OCI-LY1 (cell line): ENCODE data around the gene PTPN2.

Experiments
- H2AFZ ChIP-seq: fragments of 200-600 bp; sonication (generic), shearing (Covaris generic); 2 replicates; pipeline ENCODE4 v1.6.0; 2014; ENCODE audit warnings: antibody characterized with exemption, mild to moderate bottlenecking, low read length
- H3F3A ChIP-seq: fragments of 200-600 bp; sonication (generic), shearing (Covaris generic); 2 replicates; pipeline ENCODE4 v1.6.0; 2014; ENCODE audit warnings: mild to moderate bottlenecking, antibody characterized with exemption, low read length, moderate library complexity; ENCODE audit not compliant: insufficient read depth
- H3K27ac ChIP-seq: fragments of 200-600 bp; sonication (generic); 2 replicates; pipeline ENCODE4 v1.5.1; 2014; ENCODE audit warnings: low read length, mixed run types, mild to moderate bottlenecking, low read depth; ENCODE audit not compliant: poor library complexity, severe bottlenecking
- H3K27me3 ChIP-seq: fragments of 200-600 bp; sonication (generic); 2 replicates; pipeline ENCODE4 v1.6.0; 2014; ENCODE audit warnings: antibody characterized with exemption, mild to moderate bottlenecking, low read length, moderate library complexity; ENCODE audit not compliant: insufficient read depth
- H3K36me3 ChIP-seq: fragments of 200-600 bp; sonication (generic); 2 replicates; pipeline ENCODE4 v1.6.1; 2014; ENCODE audit warnings: mild to moderate bottlenecking, antibody characterized with exemption, low read length, moderate library complexity, mixed read lengths; ENCODE audit not compliant: insufficient read depth
- H3K4me1 ChIP-seq: fragments of 200-600 bp; sonication (generic); 2 replicates; pipeline ENCODE4 v1.5.1; 2014; ENCODE audit warnings: mild to moderate bottlenecking, low read length, moderate library complexity; ENCODE audit not compliant: insufficient read depth, severe bottlenecking
- H3K4me2 ChIP-seq: fragments of 200-600 bp; sonication (generic), shearing (Covaris generic); 2 replicates; pipeline ENCODE4 v1.6.1; 2014; ENCODE audit warnings: low read length
- H3K4me3 ChIP-seq: fragments of 200-600 bp; sonication (generic); 2 replicates; pipeline ENCODE4 v1.5.1; 2014; ENCODE audit warnings: low read length, low read depth, mild to moderate bottlenecking, mixed read lengths; ENCODE audit not compliant: poor library complexity, severe bottlenecking
- H3K79me2 ChIP-seq: fragments of 200-600 bp; shearing (Covaris generic); 2 replicates; pipeline ENCODE4 v1.6.1; 2016; ENCODE audit warnings: mixed run types, low read length, mixed read lengths; ENCODE audit not compliant: insufficient read depth
- H3K9ac ChIP-seq: fragments of 200-600 bp; sonication (generic), shearing (Covaris generic); 2 replicates; pipeline ENCODE4 v1.6.1; 2014; ENCODE audit warnings: mild to moderate bottlenecking, low read length, mixed read lengths
- H3K9me2 ChIP-seq: fragments of 200-600 bp; sonication (generic), shearing (Covaris generic); 2 replicates; pipeline ENCODE4 v1.6.1; 2014; ENCODE audit warnings: low read depth, mild to moderate bottlenecking, low read length, mixed read lengths
- H3K9me3 ChIP-seq: fragments of 200-600 bp; shearing (Covaris generic); 2 replicates; pipeline ENCODE4 v1.6.1; 2014; ENCODE audit warnings: low read length, mixed read lengths
- H4K20me1 ChIP-seq: fragments of 200-600 bp; sonication (generic), shearing (Covaris generic); 2 replicates; pipeline ENCODE4 v1.6.0; 2016; ENCODE audit warnings: mild to moderate bottlenecking, low read length; ENCODE audit not compliant: insufficient read depth
- EZH2 ChIP-seq: fragments of 200-600 bp; sonication (generic), shearing (Covaris generic); IDR thresholded peaks from 2 replicates; pipeline ENCODE4 v1.8.0; 2017; ENCODE audit warnings: borderline replicate concordance, mixed run types, mild to moderate bottlenecking, antibody characterized with exemption, low read length, moderate library complexity, mixed read lengths
- TF ChIP-seq, protein P1 (sequence below): fragments of 200-600 bp; sonication (generic), shearing (Covaris generic); IDR thresholded peaks from 2 replicates; pipeline ENCODE4 v1.5.1; 2017; ENCODE audit warnings: mild to moderate bottlenecking, antibody characterized with exemption, low read length, moderate library complexity, mixed read lengths

The PTPN2 gene

DNA sequence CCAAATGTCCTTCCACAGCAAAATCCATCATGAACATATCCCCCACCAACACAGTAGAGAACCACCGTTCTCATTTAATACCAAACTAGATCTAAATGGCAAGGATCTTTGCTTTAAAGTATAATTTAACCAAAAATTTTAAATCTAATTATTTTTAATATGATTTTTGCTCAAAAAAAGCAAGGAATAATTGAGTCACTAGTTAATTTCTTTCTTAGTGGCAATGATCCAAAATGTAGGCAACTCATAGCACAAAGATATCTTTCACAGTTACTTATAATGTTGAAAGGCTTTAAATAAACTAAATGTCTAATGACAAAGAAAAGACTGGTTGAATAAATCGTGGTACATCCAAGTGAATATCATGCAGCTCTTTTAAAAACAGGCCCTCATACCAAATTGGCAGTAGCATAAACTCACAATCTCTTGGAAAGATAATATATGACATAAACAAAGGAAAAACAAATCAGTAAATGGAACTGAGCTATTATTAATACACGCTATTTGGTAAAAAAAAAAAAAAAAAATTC, 20.3 kb downstream of the PTPN2 start:
- TF ChIP-seq EZH2: no peak
- TF ChIP-seq, protein P1, sequence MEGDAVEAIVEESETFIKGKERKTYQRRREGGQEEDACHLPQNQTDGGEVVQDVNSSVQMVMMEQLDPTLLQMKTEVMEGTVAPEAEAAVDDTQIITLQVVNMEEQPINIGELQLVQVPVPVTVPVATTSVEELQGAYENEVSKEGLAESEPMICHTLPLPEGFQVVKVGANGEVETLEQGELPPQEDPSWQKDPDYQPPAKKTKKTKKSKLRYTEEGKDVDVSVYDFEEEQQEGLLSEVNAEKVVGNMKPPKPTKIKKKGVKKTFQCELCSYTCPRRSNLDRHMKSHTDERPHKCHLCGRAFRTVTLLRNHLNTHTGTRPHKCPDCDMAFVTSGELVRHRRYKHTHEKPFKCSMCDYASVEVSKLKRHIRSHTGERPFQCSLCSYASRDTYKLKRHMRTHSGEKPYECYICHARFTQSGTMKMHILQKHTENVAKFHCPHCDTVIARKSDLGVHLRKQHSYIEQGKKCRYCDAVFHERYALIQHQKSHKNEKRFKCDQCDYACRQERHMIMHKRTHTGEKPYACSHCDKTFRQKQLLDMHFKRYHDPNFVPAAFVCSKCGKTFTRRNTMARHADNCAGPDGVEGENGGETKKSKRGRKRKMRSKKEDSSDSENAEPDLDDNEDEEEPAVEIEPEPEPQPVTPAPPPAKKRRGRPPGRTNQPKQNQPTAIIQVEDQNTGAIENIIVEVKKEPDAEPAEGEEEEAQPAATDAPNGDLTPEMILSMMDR: no peak
- H3K4me2 ChIP-seq: peak overlapping the region; percentile 51; the same call in 1 of the 2 replicates
- no peak overlapping the region for H2AFZ ChIP-seq
- H3K9me3 ChIP-seq: no peaks in the 10 kb centered on the region
- no peaks in the 10 kb centered on the region for H3K27me3 ChIP-seq
- H3K4me1 ChIP-seq: peaks cover 72% of the 10 kb centered on the region
- H3K27ac ChIP-seq: peak overlapping the region; percentile 87
- no peak overlapping the region for H3K4me3 ChIP-seq
- no peaks in the 10 kb centered on the region for H3F3A ChIP-seq
- peaks cover 65% of the 10 kb centered on the region for H3K79me2 ChIP-seq
- no peak overlapping the region for H3K9ac ChIP-seq
- H3K36me3 ChIP-seq: no peaks in the 10 kb centered on the region
- no peaks in the 10 kb centered on the region for H3K9me2 ChIP-seq
- H4K20me1 ChIP-seq: no peaks in the 10 kb centered on the region

DNA sequence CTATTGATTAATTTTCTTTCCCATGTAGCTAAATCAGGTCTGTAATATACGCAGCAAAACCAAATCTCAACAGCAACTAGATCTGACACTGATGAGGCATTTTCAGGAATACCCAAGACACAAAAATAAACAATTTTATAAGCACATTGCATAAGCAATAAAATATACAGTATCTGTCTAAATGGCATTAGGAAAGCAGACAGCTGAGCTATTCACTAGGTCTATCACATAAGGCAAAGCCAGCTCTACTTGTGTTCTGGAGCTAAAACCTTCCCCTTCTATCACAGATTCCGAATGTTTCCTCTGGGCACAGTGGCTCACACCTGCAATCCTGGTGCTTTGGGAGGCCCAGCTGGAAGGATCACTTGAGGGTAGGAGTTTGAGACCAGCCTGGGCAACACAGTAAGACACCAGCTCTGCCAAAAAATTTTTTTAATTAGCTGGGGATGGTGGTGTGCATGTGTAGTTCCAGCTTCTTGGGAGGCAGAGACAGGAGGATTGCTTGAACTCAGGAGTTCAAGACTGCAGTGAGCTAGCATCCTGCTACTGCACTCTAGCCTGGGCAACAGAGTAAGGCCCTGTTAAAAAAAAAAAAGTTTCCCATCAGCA, 21.1 kb downstream of the PTPN2 start:
- Histone ChIP-seq H3K9ac (peak overlapping the region; percentile 51), H2AFZ (no peak overlapping the region), H3K27ac (peak overlapping the region; percentile 87), H3K4me1 (peaks cover 73% of the 10 kb centered on the region), H3K4me3 (no peak overlapping the region), H3K27me3 (no peaks in the 10 kb centered on the region), H3K79me2 (peaks cover 65% of the 10 kb centered on the region), H3K9me2 (no peaks in the 10 kb centered on the region), H4K20me1 (no peaks in the 10 kb centered on the region), H3F3A (0 out of 2 replicates have a peak, but pooled peaks cover 1% of the 10 kb centered on the region), H3K36me3 (no peaks in the 10 kb centered on the region), H3K4me2 (peak overlapping the region; percentile 51), H3K9me3 (no peaks in the 10 kb centered on the region)
- TF ChIP-seq, protein P1: no peak

DNA sequence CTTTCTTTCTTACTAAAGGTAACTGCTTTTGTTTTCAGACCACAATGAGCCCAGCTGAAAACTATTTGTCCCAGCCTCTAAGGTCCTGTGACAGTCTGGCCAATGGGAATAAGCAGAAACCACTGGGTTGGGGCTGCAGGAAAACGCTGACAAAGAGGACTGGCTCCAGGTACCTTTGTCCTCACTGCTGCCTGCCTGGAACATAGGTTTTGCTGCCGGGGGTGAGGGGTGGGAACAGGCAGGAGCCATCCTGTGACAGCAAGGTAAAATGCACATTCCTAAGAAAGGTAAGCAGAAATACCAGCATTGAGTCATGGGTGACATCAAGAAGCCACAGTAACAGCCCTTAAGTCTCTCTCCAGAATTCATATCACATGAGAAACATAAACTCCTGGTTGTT, 21.6 kb downstream of the PTPN2 start:
- Histone ChIP-seq H4K20me1 (no peaks in the 10 kb centered on the region), H3K27ac (peak overlapping the region; percentile 87), H3K4me2 (peak overlapping the region; percentile 51)

More for the DNA sequence above, 21.6 kb downstream of the PTPN2 start:
- TF ChIP-seq, protein P1: no peak
- no peak for TF ChIP-seq EZH2
- no peaks in the 10 kb centered on the region for H3K9me3 ChIP-seq
- H3K36me3 ChIP-seq: no peaks in the 10 kb centered on the region
- no peak overlapping the region for H2AFZ ChIP-seq
- H3K9me2 ChIP-seq: no peaks in the 10 kb centered on the region
- peaks cover 63% of the 10 kb centered on the region for H3K79me2 ChIP-seq
- 0 out of 2 replicates have a peak, but pooled peaks cover 5% of the 10 kb centered on the region for H3F3A ChIP-seq
- no peak overlapping the region for H3K4me3 ChIP-seq
- H3K27me3 ChIP-seq: no peaks in the 10 kb centered on the region
- H3K4me1 ChIP-seq: peaks cover 73% of the 10 kb centered on the region
- H3K9ac ChIP-seq: peak overlapping the region; percentile 51
